Kasumi-1 (cell line): Measurements from ENCODE around the gene HUS1B.
A peak's percentile ranks its signal among the peaks of the same experiment; 100 is the strongest.
"Not testable (repeated sequence)": the region's sequence is repeated elsewhere in the genome, so short reads cannot be mapped to it uniquely, and the experiment has no call there.

Experiments used
- DNase-seq, 2 experiments: peaks; one replicate each; lab custom pipeline; 2025; lab: John Stamatoyannopoulos, UW

Gene HUS1B

GRCh38 chr6:656460-657252, at the start of gene HUS1B:
Gene HUS1B (minus strand): TSS chr6:657100. CDS start chr6:656944, 156 bp downstream.
- no peak for DNase-seq

DNA sequence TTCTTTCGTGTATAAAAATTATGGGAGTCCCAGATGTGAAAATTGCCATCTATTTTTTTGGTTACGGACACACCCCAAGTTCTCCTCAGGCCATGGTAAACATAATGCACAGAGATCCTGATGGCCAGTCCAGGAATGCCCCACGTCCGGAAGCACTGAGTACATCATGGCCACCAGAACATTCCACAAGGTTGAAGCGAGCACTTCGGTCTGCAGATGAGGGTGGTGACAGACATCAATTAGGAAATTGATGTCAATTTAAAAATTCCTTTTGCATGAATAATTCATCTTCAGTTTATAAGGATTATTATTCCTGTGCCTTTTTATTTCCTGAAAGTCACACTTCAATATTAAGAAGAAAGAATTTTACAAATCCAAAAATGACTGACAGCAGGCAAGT, 49.2 kb upstream of the HUS1B start:
- no peak for DNase-seq

- no peak for DNase-seq
Measured at GRCh38 chr6:705047-705446, 48.1 kb upstream of the HUS1B start.

GRCh38 chr6:704046-704445, 47.1 kb upstream of the HUS1B start:
- DNase-seq = no peak

DNA sequence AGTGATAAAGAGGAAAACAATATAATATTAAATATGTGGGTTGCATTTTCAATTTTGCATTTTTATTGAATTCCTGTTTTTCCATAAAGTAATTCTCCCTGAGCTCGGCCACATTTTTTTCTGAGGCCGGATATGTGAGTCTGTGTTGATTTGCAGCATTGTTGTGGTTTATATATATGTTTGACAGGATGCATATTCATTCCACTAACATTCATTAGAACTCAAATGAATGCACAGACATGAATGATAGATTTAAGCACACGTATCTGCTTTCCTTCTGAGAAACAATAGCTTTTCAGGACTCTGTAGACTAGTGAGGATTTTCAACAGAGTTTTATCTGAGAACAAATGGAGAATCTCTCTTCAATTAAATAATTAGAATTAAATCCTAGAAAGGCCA, 46.7 kb upstream of the HUS1B start:
- no peak for DNase-seq

GRCh38 chr6:701700-702479, 45.0 kb upstream of the HUS1B start:
- no peak for DNase-seq

GRCh38 chr6:701215-701614, 44.3 kb upstream of the HUS1B start:
- no peak for DNase-seq

- no peak for DNase-seq
Measured at GRCh38 chr6:700490-700889, 43.6 kb upstream of the HUS1B start.

GRCh38 chr6:699319-699718, 42.4 kb upstream of the HUS1B start:
- no peak for DNase-seq

DNA sequence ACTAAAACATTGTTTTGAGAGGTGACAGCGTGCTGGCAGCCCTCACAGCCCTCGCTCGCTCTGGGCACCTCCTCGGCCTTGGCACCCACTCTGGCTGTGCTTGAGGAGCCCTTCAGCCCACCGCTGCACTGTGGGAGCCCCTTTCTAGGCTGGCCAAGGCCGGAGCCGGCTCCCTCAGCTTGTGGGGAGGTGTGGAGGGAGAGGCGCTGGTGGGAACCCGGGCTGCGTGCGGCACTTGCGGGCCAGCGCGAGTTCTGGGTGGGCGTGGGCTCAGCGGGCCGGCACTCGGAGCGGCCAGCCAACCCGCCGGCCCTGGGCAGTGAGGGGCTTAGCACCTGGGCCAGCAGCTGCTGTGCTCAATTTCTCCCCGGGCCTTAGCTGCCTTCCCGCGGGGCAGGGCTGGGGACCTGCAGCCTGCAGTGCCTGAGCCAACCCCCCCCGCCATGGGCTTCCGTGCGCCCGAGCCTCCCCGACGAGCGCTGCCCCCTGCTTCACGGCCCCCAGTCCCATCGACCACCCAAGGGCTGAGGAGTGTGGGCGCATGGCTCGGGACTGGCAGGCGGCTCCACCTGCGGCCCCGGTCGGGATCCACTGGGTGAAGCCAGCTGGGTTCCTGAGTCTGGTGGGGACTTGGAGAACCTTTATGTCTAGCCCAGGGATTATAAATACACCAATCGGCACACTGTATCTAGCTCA, 37.7 kb upstream of the HUS1B start:
- not testable (repeated sequence) for DNase-seq

- DNase-seq = no peak
Measured at GRCh38 chr6:693723-694009, 36.8 kb upstream of the HUS1B start.

DNA sequence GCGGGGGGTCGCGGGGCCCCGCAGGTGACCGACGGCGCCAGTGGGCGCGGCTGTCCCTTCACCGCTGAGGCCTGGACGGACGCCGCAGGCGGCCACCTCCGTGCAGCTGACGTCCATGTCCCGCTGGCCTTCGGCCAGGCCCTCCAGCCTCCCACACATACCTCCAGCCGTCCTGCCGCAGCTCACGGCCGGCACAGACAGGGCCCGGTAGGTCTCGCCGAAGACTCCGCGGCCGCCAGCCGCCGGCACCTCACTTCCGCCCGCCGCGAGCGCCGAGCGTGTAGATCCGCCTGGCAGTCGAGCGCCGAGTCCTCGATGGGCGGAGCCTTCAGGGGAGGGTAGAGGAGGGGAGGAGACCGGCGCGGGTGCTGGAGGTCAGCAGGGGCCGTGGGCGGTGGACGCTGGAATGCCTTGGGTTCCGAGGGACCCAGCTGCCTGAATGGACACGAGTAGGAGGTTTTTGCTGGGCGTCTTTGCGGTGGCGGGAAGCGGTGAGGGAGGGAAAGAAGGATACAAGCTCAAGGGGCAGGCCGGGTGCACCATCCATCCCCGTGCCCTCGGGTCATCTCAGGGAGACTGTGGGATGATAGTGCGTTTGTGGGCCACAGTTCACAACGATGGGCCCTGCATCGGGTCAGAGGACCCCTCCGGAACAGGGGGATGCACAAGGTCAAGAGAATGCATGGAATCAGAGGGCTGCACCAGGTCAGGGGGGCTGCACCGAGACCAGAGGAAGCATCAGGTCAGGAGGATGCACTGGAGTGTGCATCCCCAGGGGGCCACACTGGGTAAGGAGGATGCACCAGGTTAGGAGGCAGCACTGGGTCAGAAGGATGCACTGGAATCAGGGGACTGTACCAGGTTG, 36.2 kb upstream of the HUS1B start, which contains the start of gene EXOC2:
TSS of gene EXOC2 (minus strand) at position 282 of the 865 bp plus-strand sequence. CDS start 55,321 bp downstream, outside the sequence.
- DNase-seq = peak; percentile 68 to 82

- peak; percentile 55 to 72 for DNase-seq
Measured at GRCh38 chr6:692356-692851, 35.5 kb upstream of the HUS1B start.

- no peak for DNase-seq
Measured at GRCh38 chr6:689223-689622, 32.3 kb upstream of the HUS1B start.

DNA sequence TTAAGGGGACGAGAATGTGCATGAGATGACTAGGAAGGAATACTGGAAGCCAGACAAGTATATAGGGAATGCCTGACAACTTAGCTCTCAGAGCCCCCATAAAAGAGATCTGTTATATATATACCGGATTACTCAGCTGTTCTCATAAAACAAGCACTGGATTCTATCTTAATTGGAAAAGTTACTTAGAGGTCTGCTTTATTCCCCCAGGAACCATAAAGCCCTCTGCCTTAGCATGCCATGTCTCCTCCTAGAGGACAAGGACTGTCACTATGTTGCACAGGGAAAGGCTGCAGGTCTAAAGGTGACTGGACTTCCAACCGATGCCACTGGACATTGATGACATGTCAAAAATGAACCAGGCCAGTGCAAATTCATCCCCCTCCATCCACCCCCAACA, 29.6 kb upstream of the HUS1B start:
- no peak for DNase-seq

GRCh38 chr6:684831-685636, 28.1 kb upstream of the HUS1B start:
- DNase-seq = no peak

- DNase-seq = no peak
Measured at GRCh38 chr6:683742-684440, 27.0 kb upstream of the HUS1B start.

DNA sequence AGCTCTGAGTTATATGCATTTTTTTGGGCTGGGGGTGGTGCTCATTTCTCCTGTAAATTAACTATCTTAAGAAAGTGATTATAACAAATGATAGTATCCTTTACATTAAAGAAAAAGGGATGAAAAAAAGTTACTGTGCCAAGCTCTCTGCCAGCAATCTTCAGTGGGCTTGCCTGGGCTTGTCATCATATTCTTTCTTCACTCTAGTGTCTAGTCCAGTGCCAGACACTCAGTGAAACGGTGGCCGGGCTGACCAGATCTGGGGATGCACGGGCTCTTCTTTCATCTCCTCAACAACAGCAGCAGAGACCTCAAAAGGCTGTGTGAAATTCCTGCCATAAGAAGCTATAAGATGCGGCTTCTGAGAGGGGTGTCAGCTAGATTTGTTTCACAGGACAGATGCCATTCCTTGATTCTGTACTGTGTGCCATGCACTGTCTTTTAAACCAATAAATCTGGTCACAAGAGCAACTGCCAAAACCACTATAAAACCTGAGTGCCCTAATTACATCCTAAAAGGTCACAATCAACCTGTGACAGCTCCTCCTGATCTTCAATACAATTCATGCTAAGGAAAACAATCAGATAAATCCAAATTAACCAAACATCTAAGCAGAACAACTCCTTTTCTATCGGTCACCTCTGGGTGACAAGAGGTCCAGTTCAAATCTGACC, 23.9 kb upstream of the HUS1B start:
- DNase-seq = no peak

DNA sequence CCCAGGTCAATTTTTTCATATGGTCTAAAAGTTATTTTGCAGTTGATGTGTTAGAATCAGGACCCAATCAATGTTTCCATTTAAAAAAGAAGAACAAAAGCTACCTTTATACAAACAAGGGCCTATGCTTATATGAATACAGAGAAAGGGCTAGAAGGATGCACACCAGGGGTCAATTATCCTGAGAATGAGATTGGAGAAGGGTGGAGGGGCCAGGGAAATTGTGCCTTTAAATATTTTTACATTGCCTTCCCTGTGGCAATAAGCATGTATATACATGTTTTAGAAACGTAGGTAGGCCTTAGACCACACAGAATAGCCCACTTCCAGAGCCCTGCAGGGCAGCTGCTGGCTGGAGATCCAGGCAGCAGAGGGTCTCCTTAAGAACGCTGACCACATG, 23.4 kb upstream of the HUS1B start:
- DNase-seq = no peak

- DNase-seq = no peak
Measured at GRCh38 chr6:679282-679681, 22.4 kb upstream of the HUS1B start.
